HS-5 (cell line): ENCODE data around the gene RFTN1.

ENCODE experiments used
- DNase-seq: peaks from one replicate; pipeline ENCODE4 v3.0.0-alpha.2; 2012; ENCODE audit warnings: low read depth

The RFTN1 gene

DNA sequence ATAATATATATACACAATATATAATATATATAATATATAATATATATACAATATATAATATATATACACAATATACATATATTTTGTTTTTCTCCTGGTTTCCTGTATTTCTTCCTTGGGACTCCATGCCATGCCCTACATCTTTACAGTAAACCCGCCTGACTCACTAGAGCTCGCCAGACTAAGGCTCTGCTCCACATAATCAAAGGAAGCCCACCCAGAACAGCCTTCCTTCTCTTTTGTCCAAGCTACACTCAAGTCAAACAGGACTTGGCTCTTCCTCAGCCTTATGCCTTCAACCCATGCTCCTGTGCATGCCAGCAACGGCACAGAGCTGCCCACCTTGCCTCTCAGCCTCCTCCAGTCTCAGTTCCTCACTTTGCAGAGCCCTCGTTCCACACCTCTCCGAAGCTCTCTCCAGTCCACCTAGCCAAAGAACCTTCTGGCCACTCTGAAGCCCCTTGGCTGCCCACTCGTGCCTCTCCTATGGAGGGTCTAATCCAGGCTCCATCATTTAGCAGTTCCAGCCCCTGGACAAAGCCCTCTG lies 109.1 kb downstream of the RFTN1 start:
- DNase-seq = no peak

GRCh38 chr3:16402451-16402850 lies 111.0 kb downstream of the RFTN1 start:
- DNase-seq = no peak

- no peak for DNase-seq
Measured at GRCh38 chr3:16401273-16401672, 112.2 kb downstream of the RFTN1 start.

DNA sequence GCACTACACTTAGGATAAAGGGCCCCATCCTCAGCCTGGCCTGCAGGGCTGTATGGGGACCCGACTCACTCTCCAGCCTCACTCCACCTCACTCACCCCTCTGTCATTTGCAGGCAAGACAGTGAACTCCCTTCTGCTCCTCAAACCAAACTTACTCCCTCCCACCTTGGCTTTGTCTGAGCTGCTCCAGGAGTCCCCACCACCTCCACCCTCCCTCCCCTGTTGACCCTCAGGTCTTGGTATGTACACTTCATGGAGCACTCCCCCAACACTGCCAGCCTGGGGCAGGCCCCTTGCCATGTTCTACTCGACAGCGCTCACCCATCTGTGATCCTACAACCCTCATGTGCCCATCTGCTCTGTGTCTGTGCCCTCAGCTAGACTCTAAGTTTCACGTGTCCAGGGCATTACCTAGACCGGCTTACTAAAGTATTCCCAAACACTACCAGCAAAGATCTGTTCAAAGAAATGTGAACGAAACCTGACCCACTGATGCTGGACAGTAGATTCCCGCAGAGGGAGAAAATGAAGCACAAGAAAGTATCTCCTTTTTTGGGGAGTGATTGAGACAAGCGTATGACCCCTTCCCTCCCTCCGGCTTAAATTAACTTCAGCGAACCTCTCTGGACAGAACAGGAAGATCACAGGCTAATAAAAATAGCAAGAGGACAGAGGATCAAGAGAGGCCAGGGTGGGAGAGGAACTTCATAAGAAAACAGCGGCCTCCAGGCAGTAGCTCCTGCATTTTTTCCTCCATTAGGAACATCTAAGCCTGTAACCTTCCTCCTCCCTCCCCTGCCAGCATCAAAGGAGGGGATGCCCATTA lies 113.2 kb downstream of the RFTN1 start:
- no peak for DNase-seq

GRCh38 chr3:16399473-16399872 lies 114.0 kb downstream of the RFTN1 start:
- no peak for DNase-seq

DNA sequence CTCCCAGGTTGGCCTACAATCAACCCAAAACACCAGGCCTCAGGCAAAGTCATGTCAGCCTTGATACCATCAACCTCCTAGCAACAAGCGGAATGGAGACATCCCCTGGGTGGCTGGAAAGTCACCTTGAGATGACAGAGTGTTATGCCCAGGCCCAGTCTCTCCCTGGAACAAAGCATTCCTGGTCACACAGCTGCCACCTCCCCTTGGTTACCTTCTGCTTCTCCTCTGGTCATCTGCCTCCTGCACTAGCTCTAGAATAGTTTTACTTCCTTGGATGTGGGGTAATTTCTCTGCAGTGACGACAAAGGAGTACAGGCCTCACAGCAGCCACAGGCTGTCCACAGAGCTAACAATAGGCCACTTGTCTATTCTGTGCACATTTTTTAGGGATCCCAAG lies 114.9 kb downstream of the RFTN1 start:
- no peak for DNase-seq

GRCh38 chr3:16396202-16396601 lies 117.3 kb downstream of the RFTN1 start:
- DNase-seq = no peak

- no peak for DNase-seq
Measured at GRCh38 chr3:16395212-16395611, 118.3 kb downstream of the RFTN1 start.

- no peak for DNase-seq
Measured at GRCh38 chr3:16394639-16395038, 118.9 kb downstream of the RFTN1 start.

GRCh38 chr3:16392717-16393116 lies 120.8 kb downstream of the RFTN1 start:
- no peak for DNase-seq

DNA sequence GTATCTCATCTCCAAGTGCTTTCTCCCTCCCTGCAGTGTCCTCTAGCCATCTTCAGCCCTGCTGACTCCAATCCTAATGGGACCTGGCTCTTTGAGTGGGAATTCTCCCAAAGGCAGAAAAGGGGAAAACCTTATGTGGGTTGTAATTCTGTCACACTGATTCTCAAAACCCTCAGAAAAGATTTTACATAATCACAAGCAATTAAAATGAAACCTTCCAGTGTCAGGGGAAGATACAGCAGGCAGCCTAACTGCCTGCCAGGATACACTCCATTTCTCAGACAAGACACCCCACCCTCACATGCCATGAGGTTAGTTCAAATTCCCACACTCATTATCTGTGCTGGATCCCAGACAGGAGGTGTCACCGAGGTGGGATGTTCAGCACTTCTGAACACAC lies 121.4 kb downstream of the RFTN1 start:
- no peak for DNase-seq

- DNase-seq = no peak
Measured at GRCh38 chr3:16390581-16390980, 122.9 kb downstream of the RFTN1 start.

- DNase-seq = no peak
Measured at GRCh38 chr3:16388850-16389441, 124.6 kb downstream of the RFTN1 start.

DNA sequence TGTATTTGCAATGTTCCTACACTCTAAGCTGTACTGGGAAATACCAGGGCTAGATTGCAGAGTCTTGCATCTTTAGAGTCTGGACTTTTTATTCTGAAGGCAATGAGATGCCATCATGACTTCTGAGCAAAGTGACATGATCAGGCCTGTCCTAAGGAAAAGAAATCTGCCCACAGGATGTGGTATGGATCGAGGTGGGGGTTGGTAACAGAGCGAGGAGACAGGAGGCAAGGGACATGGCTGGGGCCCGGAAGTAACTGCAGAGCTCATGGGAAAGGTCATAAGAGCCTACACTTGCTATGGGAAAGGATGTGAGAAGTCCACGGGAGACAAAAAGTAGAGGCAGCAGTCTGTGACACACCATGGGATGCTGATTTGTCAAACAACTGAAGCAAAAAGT lies 126.9 kb downstream of the RFTN1 start:
- DNase-seq = no peak

DNA sequence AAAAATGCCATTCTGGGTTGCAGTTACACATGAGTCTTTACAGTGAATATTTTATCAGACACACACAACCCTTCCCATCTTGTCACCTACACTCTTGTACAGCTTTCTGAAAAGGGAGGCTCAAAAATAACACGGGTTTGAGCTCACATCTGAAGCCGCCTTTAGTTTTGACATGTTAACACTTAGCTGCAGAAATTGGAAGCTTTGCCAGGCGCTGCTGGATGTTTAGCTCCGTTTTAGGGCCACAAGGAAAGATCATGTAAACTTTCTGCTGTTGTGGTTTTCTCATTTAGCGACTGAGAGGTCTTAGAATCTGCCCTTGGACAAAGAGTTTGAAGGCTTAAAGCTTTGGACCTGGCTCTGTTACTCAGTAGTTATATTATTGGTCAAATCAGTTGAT lies 128.3 kb downstream of the RFTN1 start:
- DNase-seq = no peak

- DNase-seq = no peak
Measured at GRCh38 chr3:16383864-16384263, 129.6 kb downstream of the RFTN1 start.

DNA sequence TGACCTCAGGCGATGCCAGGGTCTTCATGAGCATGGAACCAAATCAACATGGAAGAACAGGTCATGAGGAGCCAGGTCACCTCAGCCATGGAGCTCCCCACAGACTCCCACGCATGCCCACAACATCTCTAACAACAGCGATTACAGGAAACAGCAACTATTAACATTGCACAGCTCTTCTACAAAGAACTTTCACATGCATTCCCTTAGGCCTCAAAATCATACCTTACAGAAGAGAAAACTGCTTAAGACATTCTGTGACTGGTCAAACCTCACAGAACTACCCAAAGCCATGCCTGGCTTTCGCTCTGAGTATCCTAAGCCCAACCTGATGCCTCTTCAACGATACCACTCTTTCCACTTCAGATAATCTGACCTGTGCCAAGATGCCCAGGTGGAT lies 130.7 kb downstream of the RFTN1 start:
- no peak for DNase-seq

DNA sequence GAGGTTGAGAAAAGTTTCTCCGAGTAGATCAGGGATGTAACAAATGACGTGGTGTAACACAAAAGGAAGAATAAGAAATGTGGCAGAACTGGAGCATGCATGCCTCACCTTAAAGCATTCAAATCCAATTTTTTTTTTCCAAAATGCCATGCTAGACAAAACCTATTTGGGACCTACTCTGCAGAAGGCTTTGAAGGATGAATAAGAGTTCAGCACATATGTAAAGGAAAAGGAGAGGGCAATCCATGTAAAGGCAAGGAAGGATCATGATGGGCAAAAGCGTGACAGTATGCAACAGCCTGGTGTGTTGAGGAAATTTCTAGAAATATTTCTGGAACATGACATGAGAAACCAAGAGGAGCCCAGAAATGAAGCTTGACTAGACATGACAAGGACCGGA lies 132.1 kb downstream of the RFTN1 start:
- DNase-seq = no peak

DNA sequence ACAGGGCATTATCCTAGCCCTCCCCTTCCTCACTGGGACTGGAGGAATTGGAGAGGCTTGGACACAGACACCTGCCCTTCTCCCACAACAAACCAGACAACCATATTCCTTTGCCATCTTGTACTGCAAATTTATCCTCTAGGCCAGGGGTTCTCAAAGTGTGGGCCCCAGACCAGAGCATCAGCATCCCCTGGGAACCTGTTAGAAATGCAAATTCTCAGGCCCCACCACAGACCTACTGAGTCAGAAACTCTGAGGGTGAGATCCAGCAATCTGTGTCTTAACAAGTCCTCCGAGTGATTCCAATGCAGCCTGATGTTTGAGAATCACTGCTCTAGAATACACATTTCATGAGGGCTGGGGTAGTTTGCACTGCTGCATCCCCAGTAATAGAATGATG lies 133.1 kb downstream of the RFTN1 start:
- DNase-seq = no peak

GRCh38 chr3:16379838-16380237 lies 133.7 kb downstream of the RFTN1 start:
- DNase-seq = no peak

GRCh38 chr3:16378920-16379319 lies 134.6 kb downstream of the RFTN1 start:
- no peak for DNase-seq

GRCh38 chr3:16378415-16378814 lies 135.1 kb downstream of the RFTN1 start:
- no peak for DNase-seq

GRCh38 chr3:16377847-16378302 lies 135.6 kb downstream of the RFTN1 start:
- DNase-seq = no peak

GRCh38 chr3:16377196-16377595 lies 136.3 kb downstream of the RFTN1 start:
- DNase-seq = no peak
